ENCODE data around the gene RNGTT.

GRCh38 chr6:88631830-88632229, 331.6 kb downstream of the RNGTT start:
- no peak for TF ChIP-seq ZNF701 (tag by site-specific recombination; IDR thresholded peaks at IDR 0.05)
- TF ChIP-seq, protein P1, sequence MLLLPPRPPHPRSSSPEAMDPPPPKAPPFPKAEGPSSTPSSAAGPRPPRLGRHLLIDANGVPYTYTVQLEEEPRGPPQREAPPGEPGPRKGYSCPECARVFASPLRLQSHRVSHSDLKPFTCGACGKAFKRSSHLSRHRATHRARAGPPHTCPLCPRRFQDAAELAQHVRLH (tag by site-specific recombination; IDR thresholded peaks at IDR 0.05), result no peak

Measured in HEK293 (cell line).